Measurements from ENCODE around the gene ACP7. TPM values are rescaled to one million over a fixed set of nuclear protein-coding genes. Genes with fewer than 3 reads are reported as not detected.

ACP7 gene
- total and polyA plus RNA-seq, 10 of the 15 experiments (the other 5 are each of a cell fraction or from before 2014, with no cell fraction given) = not detected

GRCh38 chr19:39077323-39077722, 6.8 kb upstream of the ACP7 start (continued):
- TF ChIP-seq, protein P1, sequence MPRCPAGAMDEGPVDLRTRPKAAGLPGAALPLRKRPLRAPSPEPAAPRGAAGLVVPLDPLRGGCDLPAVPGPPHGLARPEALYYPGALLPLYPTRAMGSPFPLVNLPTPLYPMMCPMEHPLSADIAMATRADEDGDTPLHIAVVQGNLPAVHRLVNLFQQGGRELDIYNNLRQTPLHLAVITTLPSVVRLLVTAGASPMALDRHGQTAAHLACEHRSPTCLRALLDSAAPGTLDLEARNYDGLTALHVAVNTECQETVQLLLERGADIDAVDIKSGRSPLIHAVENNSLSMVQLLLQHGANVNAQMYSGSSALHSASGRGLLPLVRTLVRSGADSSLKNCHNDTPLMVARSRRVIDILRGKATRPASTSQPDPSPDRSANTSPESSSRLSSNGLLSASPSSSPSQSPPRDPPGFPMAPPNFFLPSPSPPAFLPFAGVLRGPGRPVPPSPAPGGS (IDR thresholded peaks at IDR 0.05; ENCODE audit: borderline replicate concordance, insufficient read depth, low read depth, low read length, poor library complexity, severe bottlenecking) = no peak
- no peak for TF ChIP-seq YBX1 (IDR thresholded peaks at IDR 0.05)
- TF ChIP-seq NRF1 (conservative IDR thresholded peaks at IDR 0.05; ENCODE audit: low read depth, low read length) = no peak
- no peak for TF ChIP-seq TCF7 (IDR thresholded peaks at IDR 0.05; ENCODE audit: borderline replicate concordance)
- TF ChIP-seq RCOR1 (conservative IDR thresholded peaks at IDR 0.05; ENCODE audit: low read depth, low read length) = no peak
- TF ChIP-seq SREBF1 (IDR thresholded peaks at IDR 0.05; ENCODE audit: low read length) = no peak
- TF ChIP-seq TARDBP (IDR thresholded peaks at IDR 0.05; ENCODE audit: borderline replicate concordance) = no peak
- no peak for TF ChIP-seq CHD2 (IDR thresholded peaks at IDR 0.05; ENCODE audit: borderline replicate concordance, low read depth, low read length)
- no peak for TF ChIP-seq PML (IDR thresholded peaks at IDR 0.05; ENCODE audit: low read length)
- no peak for TF ChIP-seq PKNOX1 (IDR thresholded peaks at IDR 0.05)
- TF ChIP-seq, protein P2, sequence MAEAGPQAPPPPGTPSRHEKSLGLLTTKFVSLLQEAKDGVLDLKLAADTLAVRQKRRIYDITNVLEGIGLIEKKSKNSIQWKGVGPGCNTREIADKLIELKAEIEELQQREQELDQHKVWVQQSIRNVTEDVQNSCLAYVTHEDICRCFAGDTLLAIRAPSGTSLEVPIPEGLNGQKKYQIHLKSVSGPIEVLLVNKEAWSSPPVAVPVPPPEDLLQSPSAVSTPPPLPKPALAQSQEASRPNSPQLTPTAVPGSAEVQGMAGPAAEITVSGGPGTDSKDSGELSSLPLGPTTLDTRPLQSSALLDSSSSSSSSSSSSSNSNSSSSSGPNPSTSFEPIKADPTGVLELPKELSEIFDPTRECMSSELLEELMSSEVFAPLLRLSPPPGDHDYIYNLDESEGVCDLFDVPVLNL (IDR thresholded peaks at IDR 0.05; ENCODE audit: low read depth, low read length) = no peak
- TF ChIP-seq NR2C1 (IDR thresholded peaks at IDR 0.05) = no peak
